Mesothelial cell of epicardium (in vitro differentiated cells): ENCODE results near the gene GRIK1. TPM values are rescaled to one million over a fixed set of nuclear protein-coding genes. Genes with fewer than 3 reads are reported as not detected.

Source experiments
- DNase-seq, 2 experiments: peaks; one replicate each; pipeline ENCODE4 v3.0.0; 2021; ENCODE audit warnings: low spot score in 2 of 2; ENCODE audit not compliant: unreplicated experiment in 2 of 2
- H3K27ac Mint-ChIP-seq: 2 replicates; pipeline ENCODE4 v1.8.0; 2021; ENCODE audit warnings: mixed read lengths
- H3K27me3 Mint-ChIP-seq: 2 replicates; pipeline ENCODE4 v1.8.0; 2021; ENCODE audit warnings: low read depth, mixed read lengths
- H3K36me3 Mint-ChIP-seq: 2 replicates; pipeline ENCODE4 v1.8.0; 2021; ENCODE audit warnings: mixed read lengths
- H3K4me1 Mint-ChIP-seq: 2 replicates; pipeline ENCODE4 v1.8.0; 2021; ENCODE audit warnings: mixed read lengths
- H3K4me3 Mint-ChIP-seq: 2 replicates; pipeline ENCODE4 v1.8.0; 2021; ENCODE audit warnings: mild to moderate bottlenecking, moderate library complexity, mixed read lengths
- H3K9me3 Mint-ChIP-seq: 2 replicates; pipeline ENCODE4 v1.8.0; 2021; ENCODE audit warnings: mixed read lengths
- CTCF ChIP-seq: fragments of 200-600 bp; sonication (generic); IDR thresholded peaks from one replicate; pipeline ENCODE4 v1.5.0; 2021; ENCODE audit warnings: antibody characterized with exemption; ENCODE audit not compliant: unreplicated experiment
- total RNA-seq: library from RNA; stranded (reverse); gene quantifications from 3 replicates; pipeline ENCODE4 v1.2.1, GENCODE V29; 2021

GRIK1 gene
- total RNA-seq, 1 donor from 2014 or later: 5.9 TPM

- no peak for DNase-seq
- no peaks in the 10 kb centered on the region for H3K36me3 Mint-ChIP-seq
These were observed 201.1 kb downstream of the GRIK1 start for GRCh38 chr21:29738730-29739129.

GRCh38 chr21:29737186-29737585, 202.6 kb downstream of the GRIK1 start:
- Mint-ChIP-seq H3K9me3 (peaks cover 5% of the 10 kb centered on the region), H3K27me3 (peaks cover 10% of the 10 kb centered on the region), H3K36me3 (no peaks in the 10 kb centered on the region), H3K4me1 (peaks cover 2% of the 10 kb centered on the region), H3K4me3 (no peak overlapping the region), H3K27ac (no peak overlapping the region)
- TF ChIP-seq CTCF: no peak
- DNase-seq: no peak

More at GRCh38 chr21:29738730-29739129, 201.1 kb downstream of the GRIK1 start:
- Mint-ChIP-seq H3K9me3 (peaks cover 11% of the 10 kb centered on the region), H3K4me1 (peaks cover 2% of the 10 kb centered on the region), H3K27me3 (peaks cover 10% of the 10 kb centered on the region), H3K27ac (no peak overlapping the region), H3K4me3 (no peak overlapping the region)
- no peak for TF ChIP-seq CTCF

GRCh38 chr21:29730281-29730680, 209.5 kb downstream of the GRIK1 start:
- Mint-ChIP-seq H3K4me1 (peaks cover 5% of the 10 kb centered on the region), H3K36me3 (no peaks in the 10 kb centered on the region), H3K9me3 (peaks cover 5% of the 10 kb centered on the region), H3K4me3 (no peak overlapping the region), H3K27me3 (no peaks in the 10 kb centered on the region), H3K27ac (no peak overlapping the region)
- TF ChIP-seq CTCF: no peak
- DNase-seq: no peak

- H3K36me3 Mint-ChIP-seq: no peaks in the 10 kb centered on the region
- TF ChIP-seq CTCF: no peak
- no peak for DNase-seq
- H3K27ac Mint-ChIP-seq: no peak overlapping the region
- no peaks in the 10 kb centered on the region for H3K9me3 Mint-ChIP-seq
- H3K27me3 Mint-ChIP-seq: no peaks in the 10 kb centered on the region
- H3K4me3 Mint-ChIP-seq: no peak overlapping the region
- H3K4me1 Mint-ChIP-seq: peaks cover 8% of the 10 kb centered on the region
These were observed 213.8 kb downstream of the GRIK1 start for GRCh38 chr21:29726044-29726443.

- TF ChIP-seq CTCF: no peak
- DNase-seq: no peak
- no peaks in the 10 kb centered on the region for H3K36me3 Mint-ChIP-seq
- no peak overlapping the region for H3K4me3 Mint-ChIP-seq
- no peak overlapping the region for H3K27ac Mint-ChIP-seq
- H3K9me3 Mint-ChIP-seq: no peaks in the 10 kb centered on the region
- no peaks in the 10 kb centered on the region for H3K27me3 Mint-ChIP-seq
- peaks cover 14% of the 10 kb centered on the region for H3K4me1 Mint-ChIP-seq
These were observed 214.6 kb downstream of the GRIK1 start for GRCh38 chr21:29725025-29725736.
